ENCODE data around the gene LCLAT1.

The LCLAT1 gene

DNA sequence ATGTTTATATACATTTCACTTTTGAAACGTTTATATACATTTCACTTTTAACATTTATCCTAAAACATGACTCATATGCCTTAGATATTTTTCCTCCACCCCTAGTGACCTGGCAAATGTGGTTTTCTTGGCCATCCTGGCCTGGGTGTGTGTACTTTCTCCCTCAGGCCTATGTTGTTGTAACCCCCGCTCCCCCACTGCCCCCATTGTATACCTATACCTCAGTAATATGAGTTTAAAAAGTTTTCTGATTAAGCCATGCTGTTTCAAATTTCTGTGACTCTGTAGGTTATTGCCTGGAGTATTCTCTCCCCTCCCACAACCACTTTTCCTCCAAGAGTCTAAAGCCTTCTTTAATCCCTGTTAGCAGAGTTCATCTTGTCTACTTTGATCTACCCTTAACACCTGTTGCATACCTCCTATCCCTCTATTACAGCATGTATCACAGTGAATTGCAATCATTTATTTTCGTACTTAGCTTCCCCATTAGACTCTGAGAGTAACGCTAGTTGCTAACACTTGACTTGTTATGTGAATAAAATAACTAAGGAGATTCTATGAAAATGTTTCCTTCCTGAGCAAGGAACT is 67.9 kb downstream of the LCLAT1 start:
- no peak for DNase-seq (ENCODE audit: extremely low read depth, insufficient read length)
- H3K36me3 ChIP-seq (ENCODE audit: control insufficient read depth, insufficient read depth, low read length): no peaks in the 10 kb centered on the region
- TF ChIP-seq, protein P1, sequence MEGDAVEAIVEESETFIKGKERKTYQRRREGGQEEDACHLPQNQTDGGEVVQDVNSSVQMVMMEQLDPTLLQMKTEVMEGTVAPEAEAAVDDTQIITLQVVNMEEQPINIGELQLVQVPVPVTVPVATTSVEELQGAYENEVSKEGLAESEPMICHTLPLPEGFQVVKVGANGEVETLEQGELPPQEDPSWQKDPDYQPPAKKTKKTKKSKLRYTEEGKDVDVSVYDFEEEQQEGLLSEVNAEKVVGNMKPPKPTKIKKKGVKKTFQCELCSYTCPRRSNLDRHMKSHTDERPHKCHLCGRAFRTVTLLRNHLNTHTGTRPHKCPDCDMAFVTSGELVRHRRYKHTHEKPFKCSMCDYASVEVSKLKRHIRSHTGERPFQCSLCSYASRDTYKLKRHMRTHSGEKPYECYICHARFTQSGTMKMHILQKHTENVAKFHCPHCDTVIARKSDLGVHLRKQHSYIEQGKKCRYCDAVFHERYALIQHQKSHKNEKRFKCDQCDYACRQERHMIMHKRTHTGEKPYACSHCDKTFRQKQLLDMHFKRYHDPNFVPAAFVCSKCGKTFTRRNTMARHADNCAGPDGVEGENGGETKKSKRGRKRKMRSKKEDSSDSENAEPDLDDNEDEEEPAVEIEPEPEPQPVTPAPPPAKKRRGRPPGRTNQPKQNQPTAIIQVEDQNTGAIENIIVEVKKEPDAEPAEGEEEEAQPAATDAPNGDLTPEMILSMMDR (IDR thresholded peaks at IDR 0.05; ENCODE audit: insufficient read depth, low read length, poor library complexity, severe bottlenecking): no peak
- H3K27me3 ChIP-seq (replicated peaks; ENCODE audit: control insufficient read depth, insufficient read depth, low read length): no peaks in the 10 kb centered on the region
- H3K4me3 ChIP-seq (replicated peaks; ENCODE audit: low read depth, low read length): no peak overlapping the region

DNA sequence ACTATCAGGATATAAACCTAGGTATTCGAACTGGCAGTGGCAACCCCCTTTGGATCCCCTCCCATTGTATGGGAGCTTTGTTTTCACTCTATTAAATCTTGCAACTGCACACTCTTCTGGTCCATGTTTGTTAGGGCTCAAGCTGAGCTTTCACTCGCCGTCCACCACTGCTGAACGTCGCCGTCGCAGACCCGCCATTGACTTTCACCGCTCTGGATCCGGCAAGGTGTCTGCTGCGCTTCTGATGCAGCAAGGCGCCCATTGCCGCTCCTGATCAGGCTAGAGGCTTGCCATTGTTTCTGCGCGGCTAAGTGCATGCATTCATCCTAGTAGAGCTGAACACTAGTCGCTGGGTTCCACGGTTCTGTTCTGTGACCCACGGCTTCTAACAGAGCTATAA is 69.1 kb downstream of the LCLAT1 start:
- DNase-seq (ENCODE audit: extremely low read depth, insufficient read length): no peak
- TF ChIP-seq, protein P1 (IDR thresholded peaks at IDR 0.05; ENCODE audit: insufficient read depth, low read length, poor library complexity, severe bottlenecking): no peak
- no peaks in the 10 kb centered on the region for H3K27me3 ChIP-seq (replicated peaks; ENCODE audit: control insufficient read depth, insufficient read depth, low read length)
- no peak overlapping the region for H3K4me3 ChIP-seq (replicated peaks; ENCODE audit: low read depth, low read length)
- H3K36me3 ChIP-seq (ENCODE audit: control insufficient read depth, insufficient read depth, low read length): no peaks in the 10 kb centered on the region

DNA sequence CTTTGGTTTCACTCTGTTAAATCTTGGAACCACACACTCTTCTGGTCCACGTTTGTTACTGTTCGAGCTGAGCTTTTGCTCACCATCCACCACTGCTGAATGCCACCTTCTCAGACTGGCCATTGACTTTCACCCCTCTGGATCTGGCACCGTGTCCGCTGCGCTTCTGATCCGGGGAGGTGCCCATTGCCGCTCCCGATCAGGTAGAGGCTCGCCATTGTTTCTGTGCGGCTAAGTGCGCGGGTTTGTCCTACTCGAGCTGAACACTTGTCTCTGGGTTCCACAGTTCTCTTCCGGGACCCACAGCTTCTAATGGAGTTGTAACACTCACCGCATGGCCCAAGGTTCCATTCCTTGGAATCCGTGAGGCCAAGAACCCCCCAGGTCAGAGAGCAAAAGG is 72.8 kb downstream of the LCLAT1 start:
- no peaks in the 10 kb centered on the region for H3K27me3 ChIP-seq (replicated peaks; ENCODE audit: control insufficient read depth, insufficient read depth, low read length)
- H3K4me3 ChIP-seq (replicated peaks; ENCODE audit: low read depth, low read length): no peak overlapping the region
- DNase-seq (ENCODE audit: extremely low read depth, insufficient read length): no peak
- TF ChIP-seq, protein P1 (IDR thresholded peaks at IDR 0.05; ENCODE audit: insufficient read depth, low read length, poor library complexity, severe bottlenecking): no peak
- H3K36me3 ChIP-seq (ENCODE audit: control insufficient read depth, insufficient read depth, low read length): no peaks in the 10 kb centered on the region

DNA sequence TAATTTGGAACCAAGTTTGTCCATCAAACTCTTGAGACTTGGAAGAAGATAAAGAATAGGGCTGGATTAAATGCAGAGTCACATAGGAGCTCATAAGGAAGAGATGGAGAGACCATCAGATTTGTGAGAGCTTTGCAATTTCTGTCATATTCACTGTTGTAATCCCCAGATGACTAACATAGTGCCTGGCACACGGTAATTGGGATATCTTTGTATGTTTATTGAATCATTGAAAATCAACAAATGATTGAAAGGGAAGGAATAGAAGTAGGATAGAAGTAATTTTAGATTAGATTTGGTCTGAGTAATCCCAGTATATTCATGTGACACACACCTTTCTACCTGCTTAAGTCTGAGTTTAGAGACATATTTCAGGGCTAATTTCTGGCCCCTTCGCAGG is 75.4 kb downstream of the LCLAT1 start:
- no peaks in the 10 kb centered on the region for H3K27me3 ChIP-seq (replicated peaks; ENCODE audit: control insufficient read depth, insufficient read depth, low read length)
- TF ChIP-seq, protein P1 (IDR thresholded peaks at IDR 0.05; ENCODE audit: insufficient read depth, low read length, poor library complexity, severe bottlenecking): no peak
- DNase-seq (ENCODE audit: extremely low read depth, insufficient read length): no peak
- no peaks in the 10 kb centered on the region for H3K36me3 ChIP-seq (ENCODE audit: control insufficient read depth, insufficient read depth, low read length)
- H3K4me3 ChIP-seq (replicated peaks; ENCODE audit: low read depth, low read length): no peak overlapping the region

DNA sequence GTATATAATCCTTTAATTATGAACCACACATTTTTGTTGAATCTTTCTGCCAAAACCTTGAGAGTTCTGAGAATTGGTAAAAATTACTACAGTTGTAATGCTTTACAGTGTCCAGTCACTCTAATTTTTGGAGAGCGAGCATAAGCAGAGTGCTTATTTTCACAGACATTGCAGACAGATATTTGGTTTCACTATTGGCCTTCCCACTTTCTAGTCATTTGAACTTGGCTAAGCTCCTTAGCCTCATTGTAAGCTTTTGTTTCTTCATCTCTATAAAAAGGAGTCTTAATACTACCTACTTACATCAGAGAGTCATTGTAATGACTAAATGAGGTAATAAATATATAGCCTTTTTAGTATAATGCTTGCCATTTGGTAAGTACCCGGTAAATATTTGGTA is 80.4 kb downstream of the LCLAT1 start:
- H3K4me3 ChIP-seq (replicated peaks; ENCODE audit: low read depth, low read length): no peak overlapping the region
- H3K36me3 ChIP-seq (ENCODE audit: control insufficient read depth, insufficient read depth, low read length): no peaks in the 10 kb centered on the region
- TF ChIP-seq, protein P1 (IDR thresholded peaks at IDR 0.05; ENCODE audit: insufficient read depth, low read length, poor library complexity, severe bottlenecking): no peak
- no peaks in the 10 kb centered on the region for H3K27me3 ChIP-seq (replicated peaks; ENCODE audit: control insufficient read depth, insufficient read depth, low read length)
- DNase-seq (ENCODE audit: extremely low read depth, insufficient read length): no peak

DNA sequence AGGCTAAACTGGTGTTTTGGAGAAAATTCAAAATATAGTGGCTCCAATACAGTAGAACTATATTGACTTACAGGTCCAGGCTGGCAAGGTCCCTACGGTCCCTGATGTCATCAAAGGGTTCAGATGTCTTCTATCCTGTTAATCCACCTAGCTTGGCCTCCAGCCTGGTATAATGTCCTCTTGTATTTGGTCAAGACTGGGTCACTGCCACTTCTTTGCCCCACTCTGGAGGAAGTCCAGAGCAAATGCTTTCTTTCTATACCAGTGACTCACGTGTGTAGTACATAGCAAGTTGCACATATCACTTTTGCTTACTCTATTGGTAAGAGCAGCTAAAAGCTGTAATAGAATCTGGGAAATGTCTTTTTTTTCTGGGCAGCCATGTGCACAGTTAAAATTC is 80.8 kb downstream of the LCLAT1 start:
- no peak for DNase-seq (ENCODE audit: extremely low read depth, insufficient read length)
- Histone ChIP-seq H3K27me3 (replicated peaks; ENCODE audit: control insufficient read depth, insufficient read depth, low read length) (no peaks in the 10 kb centered on the region), H3K4me3 (replicated peaks; ENCODE audit: low read depth, low read length) (no peak overlapping the region), H3K36me3 (ENCODE audit: control insufficient read depth, insufficient read depth, low read length) (no peaks in the 10 kb centered on the region)
- TF ChIP-seq, protein P1 (IDR thresholded peaks at IDR 0.05; ENCODE audit: insufficient read depth, low read length, poor library complexity, severe bottlenecking): no peak
